Stimulated activated CD4-positive, alpha-beta T cell treated with anti-CD3 and anti-CD28 coated beads, Interleukin-2, amount 100 ng/mL, for 24 hours (primary cell): ENCODE results near the gene NDUFA11.
"Not testable (repeated sequence)": the region's sequence is repeated elsewhere in the genome, so short reads cannot be mapped to it uniquely, and the experiment has no call there.

ENCODE experiments used
- DNase-seq, 2 donors: peaks; one replicate each; pipeline ENCODE4 v3.0.0-alpha.2; 2020

NDUFA11 gene

DNA sequence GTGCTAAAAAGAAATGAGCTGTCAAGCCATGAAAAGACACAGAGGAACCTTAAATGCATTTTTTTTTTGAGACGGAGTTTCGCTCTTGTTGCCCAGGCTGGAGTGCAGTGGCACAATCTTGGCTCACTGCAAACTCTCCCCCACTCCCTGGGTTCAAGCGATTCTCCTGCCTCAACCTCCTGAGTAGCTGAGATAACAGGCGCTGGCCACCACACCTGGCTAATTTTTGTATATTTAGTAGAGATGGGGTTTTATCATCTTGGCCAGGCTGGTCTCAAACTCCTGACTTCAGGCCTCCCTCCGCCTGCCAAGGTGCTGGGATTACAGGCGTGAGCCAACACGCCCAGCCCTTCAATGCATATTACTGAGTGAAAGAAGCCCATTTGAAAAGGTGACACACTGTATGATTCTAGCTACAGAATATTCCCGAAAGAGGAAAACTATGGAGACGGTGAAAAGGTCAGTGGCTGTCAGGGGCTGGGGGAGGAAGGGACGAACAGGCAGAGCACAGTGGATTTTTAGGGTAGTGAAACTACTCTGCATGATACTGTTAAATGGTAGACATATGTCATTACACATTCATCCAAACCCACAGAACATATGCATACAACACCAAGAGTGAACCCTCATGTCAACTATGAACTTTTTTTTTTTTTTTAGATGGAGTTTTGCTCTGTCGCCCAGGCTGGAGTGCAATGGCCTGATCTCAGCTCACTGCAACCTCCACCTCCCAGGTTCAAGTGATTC is 19.4 kb downstream of the NDUFA11 start:
- not testable (repeated sequence) for DNase-seq

DNA sequence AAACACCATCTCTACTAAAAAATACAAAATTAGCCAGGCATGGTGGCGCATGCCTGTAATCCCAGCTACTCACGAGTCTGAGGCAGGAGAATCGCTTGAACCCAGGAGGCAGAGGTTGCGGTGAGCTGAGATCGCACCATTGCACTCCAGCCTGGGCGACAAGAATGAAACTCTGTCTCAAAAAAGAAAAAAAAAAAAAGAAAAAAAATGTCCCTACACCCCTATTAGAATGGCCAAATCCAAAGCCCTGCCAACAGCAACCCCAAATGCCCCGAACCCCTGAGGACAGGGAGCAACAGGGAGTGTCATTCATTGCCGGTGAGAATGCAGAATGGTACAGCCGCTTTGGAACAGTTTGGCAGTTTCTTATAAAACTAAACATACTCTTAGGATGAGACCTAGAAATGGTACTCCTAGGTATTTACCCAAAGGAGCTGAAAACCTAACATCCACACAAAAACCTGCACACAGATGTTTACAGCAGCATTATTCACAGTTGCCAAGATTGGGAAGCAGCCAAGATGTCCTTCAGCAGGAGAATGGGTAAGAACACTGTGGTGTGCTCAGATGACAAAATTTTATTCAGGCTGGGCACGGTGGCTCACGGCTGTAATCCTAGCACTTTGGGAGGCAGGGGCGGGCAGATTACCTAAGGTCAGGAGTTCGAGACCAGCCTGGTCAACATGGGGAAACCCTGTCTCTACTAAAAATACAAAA is 20.3 kb downstream of the NDUFA11 start:
- DNase-seq = not testable (repeated sequence)

DNA sequence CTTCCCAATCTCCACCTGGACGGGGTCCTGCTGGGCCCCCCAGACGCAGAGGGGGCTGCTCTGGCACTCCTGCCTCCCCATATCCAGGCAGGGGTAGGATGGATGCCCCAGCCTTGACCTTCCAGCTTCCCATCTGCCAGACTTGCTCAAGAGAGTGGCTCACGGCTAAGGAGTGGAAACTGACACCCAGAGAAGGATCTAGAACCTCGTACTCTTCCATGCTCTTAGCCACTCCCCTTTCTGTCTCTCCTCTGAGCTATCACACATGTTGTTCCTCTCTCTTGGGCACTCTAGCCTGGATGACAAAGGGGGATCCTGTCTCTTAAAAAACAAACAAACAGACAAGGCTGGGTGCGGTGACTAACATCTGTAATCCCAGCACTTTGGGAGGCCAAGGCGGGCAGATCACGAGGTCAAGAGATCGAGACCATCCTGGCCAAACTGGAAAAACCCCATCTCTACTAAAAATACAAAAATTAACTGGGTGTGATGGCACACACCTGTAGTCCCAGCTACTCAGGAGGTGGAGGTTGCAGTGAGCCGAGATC is 21.1 kb downstream of the NDUFA11 start:
- no peak for DNase-seq

DNA sequence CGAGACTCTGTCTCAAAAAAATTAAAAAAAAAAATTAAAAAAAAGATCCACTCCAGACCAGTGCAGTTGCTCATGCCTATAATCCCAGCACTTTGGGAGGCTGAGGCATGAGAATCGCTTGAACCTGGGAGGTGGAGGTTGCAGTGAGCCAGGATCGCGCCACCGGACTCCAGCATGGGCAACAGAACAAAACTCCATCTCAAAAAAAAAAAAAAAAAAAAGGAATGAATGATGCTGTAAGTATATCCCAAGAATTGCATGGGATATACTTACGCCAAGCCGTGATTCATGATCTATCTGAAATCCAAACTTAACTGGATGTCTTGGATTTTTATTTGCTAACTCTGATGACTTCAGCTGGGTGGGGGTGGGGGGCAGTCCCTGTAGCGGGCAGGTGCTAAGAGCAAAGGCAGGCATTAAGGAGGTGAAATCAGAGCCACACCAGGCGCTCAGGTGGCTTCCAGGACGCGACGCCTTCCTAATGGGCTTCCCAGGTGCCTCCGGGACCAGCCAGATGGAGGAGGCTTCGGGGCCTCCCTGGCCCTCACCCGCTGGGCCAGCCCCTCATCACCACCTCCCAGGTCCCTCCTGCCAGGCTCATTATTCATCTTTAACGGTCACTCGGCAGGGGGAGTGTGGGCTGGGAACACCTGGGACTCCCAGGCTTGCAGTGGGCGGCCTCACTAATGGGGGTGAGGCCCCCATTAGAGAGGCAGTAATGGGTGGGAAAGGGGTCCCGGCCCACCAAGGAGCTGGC is 21.9 kb downstream of the NDUFA11 start:
- DNase-seq = no peak

DNA sequence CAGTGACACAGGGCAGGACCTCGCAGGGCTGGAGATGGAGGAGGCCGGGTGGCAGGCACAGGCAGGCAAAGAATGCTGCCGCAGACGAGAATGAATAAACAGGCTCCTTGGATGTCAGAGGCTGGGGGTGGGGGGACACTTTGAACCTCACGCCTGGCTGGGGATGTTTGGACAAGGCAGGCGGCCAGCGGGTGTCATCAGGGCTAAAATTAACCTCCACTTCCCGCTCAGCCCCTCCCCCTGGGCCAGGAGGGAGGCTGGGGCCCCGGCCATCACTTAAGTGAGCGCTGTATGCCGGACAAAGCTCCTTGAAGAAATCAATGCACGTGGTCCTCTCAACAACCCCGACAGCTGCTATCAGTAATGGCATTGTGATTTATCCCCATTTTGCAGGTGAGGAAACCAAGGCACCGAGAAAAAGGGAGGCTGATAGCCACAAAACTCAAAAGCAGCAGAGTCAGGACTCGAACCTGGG is 22.9 kb downstream of the NDUFA11 start:
- no peak for DNase-seq

DNA sequence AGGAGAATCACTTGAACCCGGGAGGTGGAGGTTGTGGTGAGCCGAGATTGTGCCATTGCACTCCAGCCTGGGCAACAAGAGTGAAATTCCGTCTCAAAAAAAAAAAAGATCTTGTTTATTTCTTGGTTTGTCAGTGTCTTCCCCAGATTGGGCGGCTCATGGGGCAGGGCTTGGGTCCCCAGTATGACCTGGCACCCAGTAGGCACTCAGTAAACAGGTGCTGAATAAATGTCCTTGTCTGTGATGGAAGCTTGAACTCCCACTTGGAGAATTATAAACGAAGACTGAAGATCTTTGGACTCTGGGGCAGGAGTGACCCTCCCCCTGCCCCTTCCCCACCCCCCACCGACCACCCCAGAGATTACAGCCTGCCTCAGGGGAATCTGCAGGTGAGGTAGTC is 23.4 kb downstream of the NDUFA11 start:
- DNase-seq = no peak

DNA sequence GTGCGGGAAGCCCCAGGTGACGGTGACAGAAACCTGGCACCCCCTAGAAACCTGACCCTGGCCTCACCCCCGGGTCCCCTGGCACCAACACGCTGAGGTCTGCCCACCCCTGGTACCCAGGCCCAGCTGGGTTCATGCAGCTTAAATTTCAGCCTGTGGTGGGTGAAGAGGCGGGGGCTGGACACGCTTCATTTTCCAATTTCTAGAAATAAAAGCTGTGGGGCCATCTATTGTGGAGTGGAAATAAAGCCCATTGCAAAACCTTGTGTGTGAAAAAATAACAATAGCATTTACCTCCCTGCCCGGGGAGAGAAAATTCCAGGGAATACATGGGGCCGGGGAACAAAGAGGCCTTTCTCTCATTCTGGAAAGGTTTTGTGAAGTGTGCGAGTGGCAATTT is 25.7 kb downstream of the NDUFA11 start:
- DNase-seq = no peak

DNA sequence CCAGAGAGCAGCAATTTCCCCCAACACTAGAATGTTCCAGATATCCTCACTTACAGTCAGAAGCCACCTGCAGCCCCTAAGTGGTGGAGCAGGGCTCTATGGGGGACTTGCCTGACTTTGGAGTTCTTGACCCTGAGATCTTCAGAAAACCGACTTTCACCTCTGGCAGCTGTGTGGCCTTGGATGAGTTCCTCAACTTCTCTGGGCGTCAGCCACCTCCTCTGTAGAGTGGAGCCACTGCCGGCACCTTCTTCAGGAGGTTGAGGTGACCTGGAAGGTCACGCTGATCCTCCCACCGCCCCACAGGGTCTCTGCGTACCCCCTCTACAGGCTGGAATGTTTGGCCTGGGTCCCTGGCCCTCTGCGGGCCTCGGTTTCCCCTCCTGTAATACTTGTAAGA is 26.2 kb downstream of the NDUFA11 start:
- no peak for DNase-seq

DNA sequence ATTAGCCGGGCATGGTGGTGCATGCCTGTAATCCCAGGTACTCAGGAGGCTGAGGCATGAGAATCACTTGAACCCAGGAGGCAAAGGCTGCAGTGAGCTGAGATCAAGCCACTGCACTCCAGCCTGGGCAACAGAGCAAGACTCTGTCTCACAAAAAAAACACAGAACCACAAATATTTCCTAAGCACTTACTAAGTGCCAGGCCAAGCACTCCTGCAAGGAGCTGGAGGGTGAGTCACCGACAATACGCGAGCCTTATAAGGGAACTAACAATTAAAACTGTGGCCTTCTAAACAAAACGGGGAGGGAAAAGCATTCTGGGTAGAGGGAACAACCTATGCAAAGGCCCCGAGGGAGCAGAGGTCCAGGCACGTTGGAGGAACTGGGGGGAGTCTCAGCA is 29.1 kb downstream of the NDUFA11 start:
- DNase-seq = not testable (repeated sequence)

DNA sequence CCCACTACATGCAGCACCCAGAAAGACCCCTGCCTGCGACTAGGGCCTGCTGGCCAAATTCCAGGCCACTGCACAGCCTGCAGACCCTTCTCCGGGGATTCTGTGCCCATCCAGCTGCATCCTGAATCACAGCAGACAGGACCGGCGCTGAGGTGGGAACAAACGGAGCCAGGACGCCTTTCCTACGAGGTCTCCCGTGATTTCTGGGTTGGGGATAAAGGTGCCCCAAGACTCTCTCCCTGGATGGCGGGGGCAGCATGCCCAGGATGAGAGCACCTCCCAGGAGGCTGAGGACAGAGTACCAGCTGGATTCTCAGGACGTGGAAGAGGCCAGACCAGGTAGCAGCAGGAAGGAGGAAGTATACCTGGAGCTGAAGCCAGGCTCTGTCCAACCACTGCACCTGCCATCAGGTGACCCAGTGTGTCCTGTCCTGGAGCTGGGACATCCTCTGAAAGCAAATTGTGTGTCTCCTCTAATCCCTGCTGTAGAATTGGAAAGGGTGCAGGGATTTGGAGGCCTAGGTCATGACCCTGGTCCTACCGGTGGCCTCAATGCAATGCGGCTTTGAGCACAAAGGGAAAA is 29.9 kb downstream of the NDUFA11 start:
- DNase-seq = no peak

DNA sequence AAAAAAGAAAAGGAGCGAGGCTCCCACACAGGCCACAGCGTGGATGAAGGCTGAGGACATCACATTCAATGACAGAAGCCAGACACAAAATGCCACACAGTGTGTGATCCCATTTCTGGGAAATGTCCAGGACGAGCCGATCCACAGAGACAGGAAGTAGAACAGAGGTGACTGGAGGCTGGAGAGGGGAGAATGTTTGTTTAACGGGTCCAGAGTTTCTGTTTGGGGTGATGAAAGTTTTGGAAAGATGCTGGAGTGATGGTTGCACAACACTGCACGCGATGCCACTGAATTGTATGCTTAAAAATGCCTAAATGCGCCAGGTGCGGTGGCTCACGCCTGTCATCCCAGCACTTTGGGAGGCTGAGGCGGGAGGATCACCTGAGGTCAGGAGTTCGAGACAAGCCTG is 32.6 kb downstream of the NDUFA11 start:
- DNase-seq = no peak

DNA sequence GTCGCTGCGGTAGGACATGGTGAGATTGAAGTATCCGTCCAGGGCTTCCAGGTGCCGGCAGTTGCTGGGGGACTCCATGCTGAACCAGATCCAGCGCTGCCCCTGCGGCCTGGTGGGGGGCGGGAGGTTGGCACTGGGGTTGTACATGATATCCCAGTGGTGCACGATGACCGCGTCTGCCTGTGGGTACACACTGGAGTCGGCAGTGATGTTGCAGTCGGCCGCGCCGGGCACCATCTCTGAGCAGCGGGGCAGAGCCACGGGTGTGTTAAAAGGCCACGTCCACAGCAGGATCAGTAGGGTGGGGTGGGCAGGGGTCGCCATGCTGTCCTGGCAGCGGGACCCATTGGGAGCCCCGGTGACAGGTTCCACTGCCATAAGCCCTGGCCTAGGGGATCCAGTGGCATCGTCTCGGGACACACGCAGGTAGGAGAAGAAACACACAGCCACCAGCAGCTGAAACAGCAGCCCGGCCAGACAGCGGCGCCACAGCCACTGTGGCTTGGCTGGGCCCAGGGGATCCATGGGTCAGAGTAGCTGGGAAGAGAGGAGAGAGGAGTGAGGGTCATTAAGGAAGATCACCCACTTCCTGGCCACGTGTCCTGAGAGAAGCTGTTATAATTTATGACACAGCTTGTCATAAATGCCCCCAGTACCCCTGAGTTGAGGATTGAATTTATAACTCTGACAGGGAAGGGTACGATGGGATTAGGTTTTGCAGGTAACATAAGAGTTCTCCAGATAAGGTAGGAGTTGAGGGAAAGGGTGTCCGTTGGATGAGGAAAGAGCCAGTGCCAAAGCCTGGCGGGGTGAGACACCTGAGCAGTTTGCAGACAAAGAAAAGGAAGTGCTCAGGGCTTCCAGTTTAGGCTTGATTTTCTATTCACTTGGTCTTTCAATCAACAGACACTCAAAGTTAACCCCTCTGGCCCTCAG is 36.1 kb downstream of the NDUFA11 start:
- DNase-seq = no peak

DNA sequence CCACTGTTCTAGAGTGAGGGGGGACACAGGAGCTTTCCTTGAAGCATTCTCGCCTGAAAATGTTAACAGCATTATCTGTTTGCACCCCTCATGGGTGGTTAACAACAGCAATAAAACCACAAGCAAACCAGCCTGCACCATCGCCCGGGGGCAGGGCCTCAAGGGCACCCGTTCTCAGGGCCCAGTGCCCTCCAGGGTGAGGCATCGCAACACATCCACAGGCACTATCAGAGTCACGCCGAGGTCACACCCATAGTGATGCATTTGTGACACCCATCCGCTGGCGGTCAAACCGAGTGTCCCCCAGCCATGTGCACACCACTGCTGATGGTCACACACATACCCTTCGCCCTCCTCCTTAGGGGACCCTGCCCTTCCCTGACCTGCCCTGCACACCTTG is 37.8 kb downstream of the NDUFA11 start:
- no peak for DNase-seq

DNA sequence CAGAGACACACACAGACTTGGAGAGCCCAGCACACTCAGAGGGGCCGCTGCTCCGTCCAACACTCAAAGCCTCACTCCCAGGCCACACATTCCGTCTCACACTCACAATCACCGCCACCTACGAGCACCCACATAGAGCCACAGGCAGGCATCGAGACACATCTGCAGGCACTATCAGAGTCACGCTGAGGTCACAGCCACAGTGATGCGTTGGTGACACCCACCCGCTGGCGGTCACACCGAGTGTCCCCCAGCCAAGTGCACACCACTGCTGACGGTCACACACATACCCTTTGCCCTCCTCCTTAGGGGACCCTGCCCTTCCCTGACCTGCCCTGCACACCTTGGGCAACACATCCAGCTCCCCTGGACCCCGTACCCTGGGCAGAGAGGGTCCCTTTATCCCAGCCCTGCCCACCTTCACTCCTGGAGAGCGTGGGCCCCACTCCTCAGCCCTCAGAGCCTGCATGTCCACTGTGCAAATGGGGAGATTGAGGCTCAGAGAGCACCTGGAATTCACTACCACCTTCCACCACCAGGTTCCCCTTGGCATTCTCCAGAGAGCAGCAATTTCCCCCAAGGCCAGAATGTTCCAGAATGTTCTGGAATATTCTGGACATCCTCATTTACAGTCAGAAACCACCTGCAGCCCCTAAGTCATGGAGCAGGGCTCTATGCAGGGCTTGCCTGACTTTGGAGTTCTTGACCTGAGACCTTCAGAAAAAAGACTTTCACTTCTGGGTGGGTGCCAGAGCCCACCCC is 38.7 kb downstream of the NDUFA11 start:
- no peak for DNase-seq

DNA sequence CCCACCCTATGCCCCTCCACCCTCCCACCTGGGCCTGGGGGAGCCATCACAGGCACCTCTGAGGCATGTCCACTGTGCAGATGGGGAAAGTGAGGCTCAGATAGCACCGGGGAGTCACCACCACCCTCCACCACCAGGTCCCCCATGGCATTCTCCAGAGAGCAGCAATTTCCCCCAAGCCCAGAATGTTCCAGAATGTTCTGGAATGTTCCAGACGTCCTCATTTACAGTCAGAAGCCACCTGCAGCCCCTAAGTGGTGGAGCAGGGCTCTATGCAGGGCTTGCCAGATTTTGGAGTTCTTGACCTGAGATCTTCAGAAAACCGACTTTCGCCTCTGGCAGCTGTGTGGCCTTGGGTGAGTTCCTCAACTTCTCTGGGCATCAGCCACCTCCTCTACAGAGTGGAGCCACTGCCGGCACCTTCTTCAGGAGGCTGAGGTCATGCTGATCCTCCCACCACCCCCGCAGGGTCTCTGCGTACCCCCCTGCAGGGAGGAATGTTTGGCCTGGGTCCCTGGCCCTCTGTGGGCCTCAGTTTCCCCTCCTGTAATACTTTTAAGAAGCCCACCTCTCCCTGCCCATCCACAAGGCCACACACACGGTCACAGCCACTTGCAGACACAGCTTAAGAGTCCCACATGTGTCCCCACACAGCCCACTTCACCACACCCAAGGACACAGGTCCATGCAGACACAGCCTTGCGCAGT is 39.4 kb downstream of the NDUFA11 start:
- DNase-seq = no peak

DNA sequence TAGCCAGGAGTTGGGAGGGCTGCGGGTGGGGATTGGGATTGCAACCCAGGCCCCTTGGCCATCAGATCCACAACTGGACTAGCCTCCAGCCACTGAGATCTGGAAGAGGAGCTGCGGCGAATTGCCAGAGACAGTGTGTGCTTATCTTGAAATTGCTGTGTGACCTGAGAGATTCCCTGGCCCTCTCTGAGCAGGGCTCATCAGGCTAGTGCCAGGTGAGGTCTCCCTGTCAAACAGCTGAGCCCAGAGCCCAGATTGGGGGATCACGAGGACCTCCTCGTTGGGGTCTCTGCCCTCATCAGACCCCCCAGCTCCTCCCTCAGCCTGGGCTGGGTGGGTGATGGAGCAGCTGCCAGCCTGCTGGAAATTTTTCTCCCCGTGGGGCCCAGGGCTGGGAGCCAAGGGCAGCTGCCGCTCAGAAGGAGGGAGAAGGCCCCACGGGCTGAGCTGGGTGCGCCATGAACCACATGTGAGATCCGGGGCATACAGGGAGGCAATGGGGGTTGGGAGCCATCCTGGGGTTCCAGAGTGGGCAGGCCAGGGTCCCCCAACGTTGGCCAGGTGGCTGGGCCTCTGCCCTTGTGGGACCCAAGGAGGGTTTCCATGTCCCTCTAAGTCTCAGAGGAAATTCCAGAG is 40.4 kb downstream of the NDUFA11 start:
- DNase-seq = no peak

DNA sequence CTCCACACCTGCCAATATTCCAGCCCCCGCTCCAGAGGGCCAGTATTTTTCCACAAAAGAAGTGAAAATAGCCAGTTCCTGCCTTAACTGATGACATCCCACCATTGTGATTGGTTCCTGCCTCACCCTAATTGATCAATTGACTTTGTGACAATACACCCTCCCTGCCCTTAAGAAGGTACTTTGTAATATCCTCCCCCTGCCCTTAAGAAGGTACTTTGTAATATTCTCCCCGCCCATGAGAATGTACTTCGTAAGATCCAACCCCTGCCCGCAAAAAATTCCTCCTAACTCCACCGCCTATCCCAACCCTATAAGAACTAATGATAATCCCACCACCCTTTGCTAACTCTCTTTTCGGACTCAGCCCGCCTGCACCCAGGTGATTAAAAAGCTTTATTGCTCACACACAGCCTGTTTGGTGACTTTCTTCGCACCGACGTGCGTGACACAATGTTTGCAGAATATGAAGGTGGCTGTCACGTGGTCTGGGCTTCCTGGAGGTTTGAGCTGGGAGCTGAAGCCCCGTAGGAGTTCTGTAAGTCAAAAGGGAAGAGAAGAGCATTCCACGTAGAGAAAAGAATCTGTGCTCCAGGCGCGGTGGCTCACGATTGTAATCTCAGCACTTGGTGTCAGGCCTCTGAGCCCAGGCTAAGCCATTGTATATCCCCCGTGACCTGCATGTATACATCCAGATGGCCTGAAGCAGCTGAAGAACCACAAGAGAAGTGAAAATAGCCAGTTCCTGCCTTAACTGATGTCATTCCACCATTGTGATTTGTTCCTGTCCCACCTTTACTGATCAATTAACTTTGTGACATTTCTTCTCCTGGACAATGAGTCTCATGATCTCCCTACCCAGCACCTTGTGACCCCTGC is 46.1 kb downstream of the NDUFA11 start:
- DNase-seq = no peak

DNA sequence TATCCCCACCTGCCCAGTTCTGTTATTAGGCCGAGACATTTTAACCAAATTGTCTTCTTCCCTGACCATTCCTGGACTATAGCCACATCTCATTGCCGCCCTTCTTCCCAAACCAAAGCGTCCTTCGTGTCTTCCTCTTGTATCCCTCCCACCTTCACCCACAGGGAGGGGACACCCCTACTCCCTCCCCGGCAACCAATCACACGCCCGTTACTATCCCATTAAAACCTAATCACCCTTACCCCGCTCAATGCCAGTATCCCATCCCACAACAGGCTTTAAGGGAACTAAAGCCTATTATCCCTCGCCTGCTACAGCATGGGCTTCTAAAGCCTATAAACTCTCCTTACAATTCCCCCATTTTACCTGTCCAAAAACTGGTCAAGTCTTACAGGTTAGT is 48.4 kb downstream of the NDUFA11 start:
- not testable (repeated sequence) for DNase-seq

DNA sequence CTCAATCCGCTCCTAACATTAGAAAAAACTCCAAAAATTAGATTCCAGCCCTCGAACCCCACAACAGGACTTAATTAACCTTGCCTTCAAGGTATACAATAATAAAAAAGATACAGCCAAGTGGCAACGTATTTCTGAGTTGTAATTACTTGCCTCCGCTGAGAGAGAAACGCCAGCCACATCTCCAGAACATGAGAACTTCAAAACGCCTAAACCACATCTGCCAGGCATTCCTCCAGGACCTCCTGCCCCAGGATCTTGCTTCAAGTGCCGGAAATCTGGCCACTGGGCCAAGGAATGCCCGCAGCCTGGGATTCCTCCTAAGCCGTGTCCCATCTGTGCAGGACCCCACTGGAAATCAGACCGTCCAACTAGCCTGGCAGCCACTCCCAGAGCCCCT is 49.5 kb downstream of the NDUFA11 start:
- DNase-seq = not testable (repeated sequence)
